Common myeloid progenitor, CD34-positive (primary cell): Measurements from ENCODE around the gene SLC1A2.
A peak's percentile ranks its signal among the peaks of the same experiment; 100 is the strongest.

Experiments
- CTCF ChIA-PET: fragments of 350-600 bp; sonication (Branson Sonifier 250); formaldehyde crosslinking; loops from one replicate; lab custom pipeline; 2021; ENCODE audit warnings: antibody characterized with exemption; lab: Charles Lee
- POLR2A ChIA-PET: fragments of 350-600 bp; sonication (Branson Sonifier 250); formaldehyde crosslinking; loops from one replicate; lab custom pipeline; 2021; ENCODE audit warnings: antibody characterized with exemption; lab: Charles Lee
- DNase-seq, 3 donors: peaks; one replicate each; pipeline versions ENCODE4 v3.0.0 to v3.0.0-alpha.2; 2013
- H3K27ac ChIP-seq, 2 experiments: 1 replicate in 1 of 2; 2 replicates in 1 of 2; pipeline ENCODE4 v1.7.0; 2013; ENCODE audit warnings: inconsistent platforms in 2 of 2, low read length in 2 of 2, mild to moderate bottlenecking in 2 of 2, low read depth in 1 of 2, moderate library complexity in 1 of 2; ENCODE audit not compliant: severe bottlenecking in 2 of 2, insufficient read depth in 1 of 2, poor library complexity in 1 of 2
- H3K27me3 ChIP-seq, 5 experiments: replicated peaks in 2 of 5; 1 replicate in 3 of 5; 2 replicates in 2 of 5; pipeline versions ENCODE4 v1.6.1 to v1.7.0; 2013; ENCODE audit warnings: low read length in 4 of 5, mild to moderate bottlenecking in 2 of 5, moderate library complexity in 2 of 5, inconsistent platforms in 1 of 5; ENCODE audit not compliant: insufficient read depth in 5 of 5, control insufficient read depth in 4 of 5
- H3K36me3 ChIP-seq, 4 experiments: 1 replicate in 2 of 4; 2 replicates in 2 of 4; pipeline versions ENCODE4 v1.6.1 to v1.7.0; 2013; ENCODE audit warnings: low read length in 3 of 4, control low read depth in 1 of 4, mild to moderate bottlenecking in 1 of 4; ENCODE audit not compliant: control insufficient read depth in 4 of 4, insufficient read depth in 4 of 4
- H3K4me1 ChIP-seq, 4 experiments: 1 replicate in 3 of 4; 2 replicates in 1 of 4; pipeline versions ENCODE4 v1.6.1 to v1.7.1; 2013; ENCODE audit warnings: low read length in 3 of 4, mild to moderate bottlenecking in 3 of 4, control low read depth in 1 of 4, inconsistent platforms in 1 of 4, moderate library complexity in 1 of 4; ENCODE audit not compliant: control insufficient read depth in 4 of 4, insufficient read depth in 4 of 4; ENCODE audit errors: control extremely low read depth in 1 of 4
- H3K4me3 ChIP-seq, 7 experiments: 1 replicate in 4 of 7; 2 replicates in 3 of 7; pipeline versions ENCODE4 v1.5.1 to v1.7.0; 2013; ENCODE audit warnings: mild to moderate bottlenecking in 7 of 7, low read length in 6 of 7, moderate library complexity in 6 of 7, inconsistent platforms in 2 of 7, low read depth in 2 of 7, control low read depth in 1 of 7; ENCODE audit not compliant: insufficient read depth in 4 of 7, control insufficient read depth in 1 of 7; ENCODE audit errors: extremely low read depth in 1 of 7
- H3K9me3 ChIP-seq, 5 experiments: 1 replicate in 4 of 5; 2 replicates in 1 of 5; pipeline versions ENCODE4 v1.6.1 to v1.7.1; 2013; ENCODE audit warnings: low read length in 4 of 5, mild to moderate bottlenecking in 2 of 5, inconsistent platforms in 1 of 5, low read depth in 1 of 5, moderate library complexity in 1 of 5; ENCODE audit not compliant: control insufficient read depth in 4 of 5, insufficient read depth in 2 of 5; ENCODE audit errors: control extremely low read depth in 1 of 5
- WGBS: methylation state at CpG from one replicate; pipeline ENCODE4 v1.1.5; 2013; ENCODE audit not compliant: insufficient coverage; 5-methylcytosine and 5-hydroxymethylcytosine counted together

The SLC1A2 gene

GRCh38 chr11:35290876-35291275, 128.5 kb downstream of the SLC1A2 start:
- Histone ChIP-seq H3K27me3 (no peaks in the 10 kb centered on the region), H3K36me3 (no peaks in the 10 kb centered on the region), H3K9me3 (no peaks in the 10 kb centered on the region), H3K4me1 (peaks cover 0 to 14% (median 12%) of the 10 kb centered on the region in 4 experiments), H3K27ac (no peak overlapping the region), H3K4me3 (no peak overlapping the region)
- POLR2A ChIA-PET: interaction anchor here (0.6 kb wide), 1 partner anchor 30 kb away, joined by 8 read pairs; no protein-coding TSS in a partner anchor
- CTCF ChIA-PET: interaction anchor here (0.9 to 1.5 kb wide), 3 partner anchors 14 to 128 kb away, joined by 3 to 5 read pairs (median 3); no protein-coding TSS in a partner anchor
- peak in 2 of 3 donors; percentile 28 to 30 for DNase-seq
- WGBS: 63% methylated on average over 3 of the region's 3 CpGs

- H3K4me3 ChIP-seq: no peak overlapping the region
- no CpG with 5 or more reads among the region's 2 CpGs for WGBS
- no peak overlapping the region for H3K27ac ChIP-seq
- peak in 1 of 3 donors; percentile 20 for DNase-seq
- peaks cover 0 to 14% (median 12%) of the 10 kb centered on the region in 4 experiments for H3K4me1 ChIP-seq
- H3K9me3 ChIP-seq: no peaks in the 10 kb centered on the region
- POLR2A ChIA-PET: no interaction called here
- CTCF ChIA-PET: interaction anchor here (1.0 to 2.2 kb wide), 7 partner anchors 10 to 71 kb away, joined by 3 to 6 read pairs (median 4); no protein-coding TSS in a partner anchor
- no peaks in the 10 kb centered on the region for H3K27me3 ChIP-seq
- no peaks in the 10 kb centered on the region for H3K36me3 ChIP-seq
Observed at GRCh38 chr11:35289821-35290220, 129.5 kb downstream of the SLC1A2 start.

GRCh38 chr11:35288817-35289541, 130.4 kb downstream of the SLC1A2 start:
- ChIA-PET CTCF (interaction anchor here (1.0 to 2.2 kb wide), 8 partner anchors 9 to 72 kb away, joined by 3 to 6 read pairs (median 4); no protein-coding TSS in a partner anchor), POLR2A (no interaction called here)
- WGBS: 0% methylated on average over 2 of the region's 5 CpGs
- Histone ChIP-seq H3K27me3 (no peaks in the 10 kb centered on the region), H3K36me3 (no peaks in the 10 kb centered on the region), H3K9me3 (no peaks in the 10 kb centered on the region), H3K4me1 (peaks cover 0 to 14% (median 12%) of the 10 kb centered on the region in 4 experiments), H3K4me3 (peak overlapping the region in 1 of 7 experiments; percentile 1), H3K27ac (no peak overlapping the region)
- peak; percentile 46 to 90 (median 87) for DNase-seq

GRCh38 chr11:35288309-35288708, 131.0 kb downstream of the SLC1A2 start:
- Histone ChIP-seq H3K9me3 (no peaks in the 10 kb centered on the region), H3K4me3 (no peak overlapping the region), H3K4me1 (peaks cover 0 to 14% (median 12%) of the 10 kb centered on the region in 4 experiments), H3K27ac (no peak overlapping the region), H3K27me3 (no peaks in the 10 kb centered on the region), H3K36me3 (no peaks in the 10 kb centered on the region)
- whole genome bisulfite sequencing: no CpG with 5 or more reads among the region's 3 CpGs
- peak in 1 of 3 donors; percentile 8 for DNase-seq
- CTCF ChIA-PET: interaction anchor here (1.1 to 2.2 kb wide), 5 partner anchors 9 to 73 kb away, joined by 3 to 6 read pairs (median 4); no protein-coding TSS in a partner anchor
- POLR2A ChIA-PET: no interaction called here

GRCh38 chr11:35287344-35287890, 131.9 kb downstream of the SLC1A2 start:
- H3K4me3 ChIP-seq: no peak overlapping the region
- DNase-seq: no peak
- H3K36me3 ChIP-seq: no peaks in the 10 kb centered on the region
- WGBS: 100% methylated on average over 5 of the region's 5 CpGs
- no peaks in the 10 kb centered on the region for H3K27me3 ChIP-seq
- H3K27ac ChIP-seq: no peak overlapping the region
- peaks cover 0 to 17% (median 13%) of the 10 kb centered on the region in 4 experiments for H3K4me1 ChIP-seq
- no peaks in the 10 kb centered on the region for H3K9me3 ChIP-seq
- ChIA-PET CTCF (interaction anchor here (0.9 to 1.8 kb wide), 3 partner anchors 9 to 37 kb away, joined by 3 to 4 read pairs (median 3); no protein-coding TSS in a partner anchor), POLR2A (no interaction called here)

DNA sequence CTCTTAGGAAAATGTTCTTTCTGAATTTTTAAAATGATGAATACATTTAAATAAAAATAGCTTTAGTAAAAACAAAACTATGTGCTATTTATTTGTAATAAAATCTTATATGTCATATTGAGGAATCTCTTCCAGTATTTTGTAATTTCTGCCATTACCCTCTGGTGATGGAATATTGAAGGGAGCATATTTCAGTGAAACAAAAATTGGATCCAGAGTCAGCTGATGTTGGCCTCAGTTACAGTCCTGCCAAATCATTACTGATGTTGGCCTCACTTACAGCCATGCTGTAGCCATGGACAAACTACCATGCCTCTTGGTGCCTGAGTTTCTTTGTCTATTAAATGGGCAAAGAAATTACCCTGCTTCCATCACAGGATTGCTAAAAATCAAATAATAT, 133.2 kb downstream of the SLC1A2 start:
- Histone ChIP-seq H3K27ac (no peak overlapping the region), H3K4me3 (no peak overlapping the region), H3K9me3 (no peaks in the 10 kb centered on the region), H3K36me3 (no peaks in the 10 kb centered on the region), H3K4me1 (peaks cover 0 to 19% (median 13%) of the 10 kb centered on the region in 4 experiments), H3K27me3 (no peaks in the 10 kb centered on the region)
- CTCF ChIA-PET: no interaction called here
- DNase-seq: no peak
- POLR2A ChIA-PET: no interaction called here

DNA sequence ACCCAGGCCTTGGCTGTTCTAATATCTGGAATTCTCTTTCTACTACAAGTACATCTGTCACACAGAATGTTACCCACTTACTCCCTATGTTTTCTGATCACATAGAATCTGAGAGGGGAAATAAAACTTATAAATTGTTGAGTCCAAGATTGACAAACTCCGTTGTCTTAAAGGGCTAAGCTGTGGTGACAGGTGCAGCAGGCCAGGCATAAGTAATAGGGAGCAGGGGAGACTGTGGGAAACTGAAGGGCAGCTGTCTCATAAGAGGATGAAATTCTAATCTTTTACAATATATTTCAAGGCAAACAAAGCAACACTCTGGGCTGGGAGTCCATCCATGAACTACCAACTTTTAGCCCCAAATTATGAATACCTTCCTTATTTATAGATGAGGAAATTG, 133.9 kb downstream of the SLC1A2 start:
- CTCF ChIA-PET: no interaction called here
- WGBS: no CpG with 5 or more reads among the region's 1 CpG
- Histone ChIP-seq H3K36me3 (no peaks in the 10 kb centered on the region), H3K27ac (no peak overlapping the region), H3K4me3 (no peak overlapping the region), H3K9me3 (no peaks in the 10 kb centered on the region), H3K4me1 (peaks cover 0 to 19% (median 13%) of the 10 kb centered on the region in 4 experiments), H3K27me3 (no peaks in the 10 kb centered on the region)
- DNase-seq: no peak
- POLR2A ChIA-PET: no interaction called here
